ENCODE measurements around the gene LTBP1. TPM values are rescaled to one million over a fixed set of nuclear protein-coding genes. Genes with fewer than 3 reads are reported as not detected.

Gene LTBP1
- total RNA-seq, 2 donors from 2014 or later: 19.4 to 23.1 TPM

DNA sequence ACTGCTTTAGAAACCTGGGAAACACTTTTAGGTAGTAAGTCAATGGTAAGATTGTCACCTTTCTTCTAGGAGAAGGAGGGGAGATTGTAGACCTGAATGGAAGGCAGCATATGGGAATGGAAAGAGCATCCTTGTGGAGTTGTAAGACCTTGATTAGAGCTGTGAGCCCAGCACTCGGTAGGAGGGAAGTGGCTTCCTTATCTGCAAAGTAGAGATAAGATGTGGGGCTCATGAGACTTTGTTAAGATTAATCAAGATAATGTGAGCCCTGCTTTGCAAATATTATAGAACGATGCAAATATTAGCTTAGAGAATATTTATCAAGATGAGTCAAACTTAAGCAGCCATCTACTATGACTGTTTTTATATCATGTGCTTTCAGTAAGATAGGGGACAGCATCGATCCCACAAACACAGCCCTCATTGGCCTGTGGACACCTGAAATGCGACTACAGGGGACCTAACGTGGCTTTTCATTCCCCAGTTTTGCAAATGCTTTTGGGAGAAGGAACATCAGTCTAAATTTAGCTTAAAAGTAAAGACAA lies 243.7 kb downstream of the LTBP1 start:
- no peaks in the 10 kb centered on the region for H3K36me3 ChIP-seq
- TF ChIP-seq, protein P1, sequence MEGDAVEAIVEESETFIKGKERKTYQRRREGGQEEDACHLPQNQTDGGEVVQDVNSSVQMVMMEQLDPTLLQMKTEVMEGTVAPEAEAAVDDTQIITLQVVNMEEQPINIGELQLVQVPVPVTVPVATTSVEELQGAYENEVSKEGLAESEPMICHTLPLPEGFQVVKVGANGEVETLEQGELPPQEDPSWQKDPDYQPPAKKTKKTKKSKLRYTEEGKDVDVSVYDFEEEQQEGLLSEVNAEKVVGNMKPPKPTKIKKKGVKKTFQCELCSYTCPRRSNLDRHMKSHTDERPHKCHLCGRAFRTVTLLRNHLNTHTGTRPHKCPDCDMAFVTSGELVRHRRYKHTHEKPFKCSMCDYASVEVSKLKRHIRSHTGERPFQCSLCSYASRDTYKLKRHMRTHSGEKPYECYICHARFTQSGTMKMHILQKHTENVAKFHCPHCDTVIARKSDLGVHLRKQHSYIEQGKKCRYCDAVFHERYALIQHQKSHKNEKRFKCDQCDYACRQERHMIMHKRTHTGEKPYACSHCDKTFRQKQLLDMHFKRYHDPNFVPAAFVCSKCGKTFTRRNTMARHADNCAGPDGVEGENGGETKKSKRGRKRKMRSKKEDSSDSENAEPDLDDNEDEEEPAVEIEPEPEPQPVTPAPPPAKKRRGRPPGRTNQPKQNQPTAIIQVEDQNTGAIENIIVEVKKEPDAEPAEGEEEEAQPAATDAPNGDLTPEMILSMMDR (IDR thresholded peaks at IDR 0.05): no peak
- no peak overlapping the region for H3K4me3 ChIP-seq
- no peak for DNase-seq
- no peak overlapping the region for H3K9ac ChIP-seq (ENCODE audit: low read depth in 2 of 2, low read length in 2 of 2)
- H3K9me3 ChIP-seq: no peaks in the 10 kb centered on the region
- H3K4me1 ChIP-seq: no peaks in the 10 kb centered on the region
- H3K27me3 ChIP-seq: no peaks in the 10 kb centered on the region
- H3K27ac ChIP-seq: no peak overlapping the region
- intact Hi-C loops (cut with DNase I): no loop called here

DNA sequence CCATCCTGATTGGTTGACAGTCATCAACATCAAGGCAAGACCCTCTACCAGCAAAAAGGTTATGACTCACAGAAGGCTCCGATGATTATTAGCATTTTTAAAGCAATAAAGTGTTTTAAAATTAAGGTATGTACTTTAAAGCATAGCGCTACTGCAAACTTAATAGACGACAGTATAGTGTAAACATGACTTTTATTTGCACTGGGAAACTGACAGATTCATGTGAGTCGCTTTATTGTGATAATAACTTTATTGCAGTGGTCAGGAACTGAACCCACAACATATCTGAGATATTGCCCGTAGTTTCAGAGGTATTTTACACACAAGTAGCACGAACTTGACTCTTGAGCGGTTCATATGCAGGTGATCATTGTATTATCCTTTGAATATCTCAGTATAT lies 249.1 kb downstream of the LTBP1 start:
- H3K9ac ChIP-seq (ENCODE audit: low read depth in 2 of 2, low read length in 2 of 2): no peak overlapping the region
- TF ChIP-seq, protein P1 (IDR thresholded peaks at IDR 0.05): no peak

DNA sequence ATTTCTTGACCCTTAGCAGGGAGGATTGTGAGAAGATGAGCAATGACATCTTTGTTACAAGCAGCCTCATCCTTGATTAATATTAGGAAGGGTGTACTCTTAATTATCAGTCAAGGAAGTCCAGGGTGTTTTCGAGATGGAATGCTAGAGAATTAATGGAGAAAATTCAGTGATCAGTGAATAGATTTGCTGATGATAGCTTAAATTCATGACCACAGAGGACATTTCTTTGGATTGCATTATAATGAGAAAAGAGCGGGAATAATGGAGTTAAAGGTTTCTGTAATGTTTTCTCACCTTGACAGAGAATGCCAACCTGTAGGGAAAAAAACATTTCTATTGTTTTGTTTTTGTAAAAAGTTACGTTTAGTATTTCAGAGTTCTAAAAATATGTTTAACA lies 249.9 kb downstream of the LTBP1 start:
- Histone ChIP-seq H3K27ac (no peak overlapping the region), H3K4me1 (no peaks in the 10 kb centered on the region), H3K36me3 (no peaks in the 10 kb centered on the region), H3K9me3 (no peaks in the 10 kb centered on the region), H3K27me3 (no peaks in the 10 kb centered on the region), H3K9ac (ENCODE audit: low read depth in 2 of 2, low read length in 2 of 2) (no peak overlapping the region), H3K4me3 (no peak overlapping the region)
- TF ChIP-seq, protein P1 (IDR thresholded peaks at IDR 0.05): no peak
- no peak for DNase-seq
- intact Hi-C loops (cut with DNase I): no loop called here

More for the DNA sequence above, 249.1 kb downstream of the LTBP1 start:
- DNase-seq: no peak
- intact Hi-C loops (cut with DNase I): no loop called here
- H3K27ac ChIP-seq: no peak overlapping the region
- H3K9me3 ChIP-seq: no peaks in the 10 kb centered on the region
- no peaks in the 10 kb centered on the region for H3K27me3 ChIP-seq
- no peaks in the 10 kb centered on the region for H3K4me1 ChIP-seq
- H3K36me3 ChIP-seq: no peaks in the 10 kb centered on the region
- no peak overlapping the region for H3K4me3 ChIP-seq

DNA sequence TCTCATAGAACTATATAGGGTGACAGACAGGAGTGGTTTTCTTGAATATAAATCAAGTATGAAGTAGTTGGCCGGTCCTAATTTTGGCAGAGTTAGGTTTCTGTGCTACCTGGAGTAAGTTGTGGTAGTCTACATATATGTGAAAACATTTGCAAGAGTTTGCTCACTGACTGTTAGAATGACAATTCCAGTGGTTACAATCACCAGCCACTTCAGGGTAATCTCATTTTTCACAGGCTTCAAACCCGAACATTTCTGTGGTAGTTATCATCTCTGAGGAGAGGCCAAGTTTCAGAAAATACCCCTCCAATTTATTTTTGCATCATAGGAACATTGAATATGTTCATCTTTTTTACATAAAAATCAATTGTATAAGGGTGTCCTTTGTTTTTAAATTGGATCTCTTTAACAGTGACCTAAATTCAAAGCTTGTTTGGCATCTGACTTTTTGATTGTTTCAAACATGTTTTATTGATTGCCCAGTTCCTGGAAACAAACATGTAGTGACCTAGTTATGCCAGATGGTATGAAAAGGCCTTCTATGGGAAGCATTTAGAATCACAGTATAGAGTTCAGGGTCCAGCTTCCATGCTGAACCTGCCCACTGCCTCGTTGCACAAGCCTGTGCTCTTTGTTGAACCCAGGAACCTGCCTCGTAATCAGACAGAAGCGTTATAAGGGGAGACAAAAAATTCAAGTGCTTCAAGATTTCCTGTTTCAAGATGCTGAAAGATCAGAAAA lies 250.6 kb downstream of the LTBP1 start:
- Histone ChIP-seq H3K9me3 (no peaks in the 10 kb centered on the region), H3K9ac (ENCODE audit: low read depth in 2 of 2, low read length in 2 of 2) (no peak overlapping the region), H3K27me3 (no peaks in the 10 kb centered on the region), H3K4me3 (no peak overlapping the region), H3K4me1 (no peaks in the 10 kb centered on the region), H3K27ac (no peak overlapping the region), H3K36me3 (no peaks in the 10 kb centered on the region)
- TF ChIP-seq, protein P1 (IDR thresholded peaks at IDR 0.05): no peak
- intact Hi-C loops (cut with DNase I): no loop called here
- DNase-seq: no peak

DNA sequence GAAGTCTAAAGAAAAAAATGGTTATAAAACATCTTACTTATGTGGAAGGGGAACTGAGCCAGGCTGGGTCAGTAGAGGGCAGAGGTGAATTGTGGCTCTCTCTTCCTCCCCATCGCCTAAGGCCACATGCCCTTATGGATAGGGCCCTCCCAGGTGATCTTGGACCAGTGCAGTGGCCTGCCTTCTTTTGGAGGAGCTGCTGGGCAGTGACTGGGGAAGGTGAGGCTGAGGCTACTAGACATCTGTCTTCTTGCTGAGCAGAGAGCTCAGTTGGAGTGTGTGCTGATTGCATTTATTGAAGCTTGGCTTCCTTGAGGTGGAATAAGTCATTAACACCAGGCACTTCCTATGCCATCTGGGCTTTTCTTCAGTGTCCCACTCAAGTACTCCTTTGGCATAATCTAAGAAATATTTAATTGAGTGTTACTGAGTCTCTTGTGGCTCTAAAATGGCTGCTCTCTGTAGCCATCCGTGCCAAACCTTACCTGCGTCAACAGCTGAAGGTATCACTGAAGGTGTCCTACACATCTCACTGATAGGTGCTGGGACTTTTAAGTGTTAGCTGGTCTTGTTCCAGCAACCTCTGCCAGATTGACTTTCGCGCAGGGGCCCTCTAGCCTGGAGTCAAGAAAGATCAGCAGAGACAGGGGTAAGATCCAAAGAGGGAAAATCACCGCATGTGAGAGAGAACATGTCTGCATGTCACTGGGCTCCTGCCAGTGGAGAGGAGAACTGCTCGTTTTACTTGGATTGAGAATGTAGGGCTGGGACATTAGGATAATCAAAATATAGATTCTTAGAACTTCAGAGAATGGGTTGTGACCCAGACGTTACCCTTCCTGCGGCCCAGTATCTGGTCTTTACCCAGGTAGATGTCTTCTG lies 256.1 kb downstream of the LTBP1 start:
- Histone ChIP-seq H3K4me3 (no peak overlapping the region), H3K4me1 (no peaks in the 10 kb centered on the region), H3K27ac (no peak overlapping the region), H3K36me3 (no peaks in the 10 kb centered on the region), H3K9ac (ENCODE audit: low read depth in 2 of 2, low read length in 2 of 2) (no peak overlapping the region), H3K9me3 (no peaks in the 10 kb centered on the region), H3K27me3 (no peaks in the 10 kb centered on the region)
- no peak for DNase-seq
- TF ChIP-seq, protein P1 (IDR thresholded peaks at IDR 0.05): no peak
- intact Hi-C loops (cut with DNase I): no loop called here
